NT2/D1 (cell line): ENCODE data around the gene PARPBP.

Source experiments
- YY1 ChIP-seq: IDR thresholded peaks from 2 replicates; pipeline ENCODE4 v1.6.1; 2011; ENCODE audit not compliant: insufficient read length, insufficient read depth
- ZNF274 ChIP-seq: IDR thresholded peaks from 2 replicates; pipeline ENCODE4 v1.6.1; 2011; ENCODE audit warnings: mild to moderate bottlenecking, low read depth, low read length

DNA sequence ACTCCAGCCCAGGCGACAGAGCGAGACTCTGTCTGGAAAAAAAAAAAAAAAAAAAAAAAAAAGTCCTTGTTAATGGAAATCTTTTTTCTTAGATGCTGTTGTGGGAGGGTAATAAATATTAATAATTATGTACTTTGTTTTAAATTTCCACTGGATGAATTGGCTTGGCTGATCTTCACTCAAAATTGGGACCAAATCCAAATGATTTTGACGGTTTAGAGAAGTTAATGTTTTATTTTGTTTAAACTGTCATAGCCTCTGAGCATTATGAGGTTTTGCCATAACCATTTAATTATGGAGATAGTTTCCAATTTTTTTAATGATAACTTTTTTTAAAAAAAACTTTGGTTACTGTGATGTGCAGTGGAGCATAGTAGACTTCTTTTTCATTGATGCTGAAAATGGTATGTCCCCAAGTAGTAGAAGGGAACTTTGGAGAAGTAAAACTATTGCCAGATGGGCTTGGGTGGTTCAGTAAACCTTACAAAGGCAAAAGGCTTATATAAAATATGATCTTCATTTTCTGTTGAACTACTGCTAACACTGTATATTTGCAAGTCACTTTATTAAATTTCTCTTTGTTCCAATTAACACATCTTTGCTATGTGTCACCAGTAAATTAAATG is 81.6 kb downstream of the PARPBP start:
- TF ChIP-seq ZNF274: no peak
- no peak for TF ChIP-seq YY1
